ENCODE measurements around the gene PPP1R14B.

Gene PPP1R14B, protein sequence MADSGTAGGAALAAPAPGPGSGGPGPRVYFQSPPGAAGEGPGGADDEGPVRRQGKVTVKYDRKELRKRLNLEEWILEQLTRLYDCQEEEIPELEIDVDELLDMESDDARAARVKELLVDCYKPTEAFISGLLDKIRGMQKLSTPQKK

DNA sequence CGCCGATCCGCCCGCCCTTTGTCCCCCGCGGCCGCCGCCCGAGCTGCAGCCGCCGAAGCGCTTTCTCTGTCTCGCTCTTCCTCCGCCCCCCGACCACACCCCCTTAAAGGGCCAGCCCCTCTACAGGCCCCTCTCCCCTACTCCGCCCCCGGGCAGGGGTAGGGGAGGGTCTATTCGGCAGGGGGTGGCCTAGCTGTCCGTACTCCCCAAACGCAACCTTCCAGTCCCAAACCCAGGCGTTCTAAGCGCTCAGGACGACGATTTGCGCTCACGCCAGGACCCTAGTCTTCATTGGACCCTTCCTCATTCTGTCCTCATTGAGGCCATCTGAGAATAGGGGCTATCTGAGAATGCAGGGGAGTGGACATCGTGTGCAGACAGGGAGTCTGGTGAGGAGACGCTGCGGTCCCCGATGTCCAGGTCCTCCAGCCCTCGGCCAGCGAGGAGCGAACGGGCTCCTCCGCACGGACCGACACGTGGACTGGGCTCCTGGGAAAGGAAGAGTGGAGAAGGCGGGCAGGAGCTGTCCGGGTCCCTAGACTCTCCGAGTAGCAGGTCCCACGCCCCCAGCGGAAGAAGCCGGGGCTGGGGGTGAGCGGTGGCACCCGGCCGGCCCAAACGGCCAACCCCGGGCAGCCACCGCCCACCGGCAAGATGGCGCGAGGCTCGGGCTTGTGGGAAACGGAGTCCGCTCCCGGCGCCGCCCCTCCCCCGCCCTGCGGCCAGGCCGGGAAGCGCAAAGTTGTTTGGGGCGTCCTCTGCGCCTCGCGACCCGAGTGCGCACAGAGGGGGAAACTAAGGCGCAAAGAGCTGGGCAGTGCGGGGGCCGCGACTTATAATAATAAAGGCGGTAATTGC, at the start of gene PPP1R14B:
Gene PPP1R14B (minus strand): TSS at position 73 of the 858 bp plus-strand sequence. CDS start 270 bp downstream, outside the sequence.
- DNase-seq, result peak; percentile 73

DNA sequence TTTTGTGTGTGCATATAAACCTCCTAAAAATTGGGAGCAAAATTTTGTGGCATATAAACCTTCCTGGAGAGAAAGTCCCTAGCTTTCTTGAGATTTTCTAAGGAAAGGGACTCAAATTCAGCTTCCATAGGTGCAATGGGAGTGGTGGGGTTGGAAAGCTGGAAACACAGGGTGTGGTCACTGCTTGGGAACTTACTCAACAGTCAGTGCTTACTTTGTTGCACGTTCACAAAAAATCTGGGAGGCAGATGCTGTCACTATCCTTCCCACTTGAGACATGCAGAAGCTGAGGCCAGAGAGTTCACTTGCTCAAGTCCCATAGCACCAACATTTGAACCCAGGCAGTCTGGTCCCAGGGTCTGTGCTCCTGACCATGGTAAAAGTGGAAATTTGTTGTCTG, 49.5 kb upstream of the PPP1R14B start:
- no peak for DNase-seq

DNA sequence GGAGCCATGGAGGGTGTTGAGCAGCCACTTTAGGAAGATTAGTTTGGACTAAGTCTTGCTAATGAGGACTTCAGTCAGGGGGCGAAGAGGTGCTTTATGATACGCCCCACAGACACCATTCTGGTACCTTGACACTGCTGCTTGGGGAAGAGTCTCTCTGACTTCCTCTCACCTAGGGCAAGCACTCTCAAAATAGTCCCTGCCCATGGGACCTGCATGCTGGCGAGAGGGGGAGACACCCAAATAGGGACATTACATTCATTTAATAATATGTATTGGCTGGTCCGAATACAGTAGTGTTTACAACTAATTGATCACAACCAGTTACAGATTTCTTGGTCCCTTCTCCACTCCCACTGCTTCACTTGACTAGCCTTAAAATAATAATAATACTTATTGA, 49.0 kb upstream of the PPP1R14B start:
- DNase-seq, result no peak

DNA sequence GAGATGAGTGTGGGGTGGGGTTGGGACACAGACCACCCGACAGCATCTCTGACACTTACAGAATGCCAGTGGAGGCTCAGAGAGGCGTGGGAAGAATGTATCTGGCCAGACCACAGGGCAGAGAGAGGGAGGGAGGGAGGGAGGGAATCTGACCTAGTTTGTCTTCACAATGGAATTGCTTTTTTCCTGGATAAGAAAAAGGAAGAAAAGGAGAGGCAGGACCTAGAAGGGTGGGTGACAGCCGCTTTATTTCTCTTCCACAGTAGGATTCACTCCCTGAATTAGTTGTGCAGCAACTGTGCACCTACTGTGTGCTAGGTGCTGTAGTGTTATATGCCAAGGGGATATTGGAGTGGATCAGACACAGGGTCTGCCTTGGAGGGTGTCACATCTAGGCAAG, 48.0 kb upstream of the PPP1R14B start:
- no peak for DNase-seq

DNA sequence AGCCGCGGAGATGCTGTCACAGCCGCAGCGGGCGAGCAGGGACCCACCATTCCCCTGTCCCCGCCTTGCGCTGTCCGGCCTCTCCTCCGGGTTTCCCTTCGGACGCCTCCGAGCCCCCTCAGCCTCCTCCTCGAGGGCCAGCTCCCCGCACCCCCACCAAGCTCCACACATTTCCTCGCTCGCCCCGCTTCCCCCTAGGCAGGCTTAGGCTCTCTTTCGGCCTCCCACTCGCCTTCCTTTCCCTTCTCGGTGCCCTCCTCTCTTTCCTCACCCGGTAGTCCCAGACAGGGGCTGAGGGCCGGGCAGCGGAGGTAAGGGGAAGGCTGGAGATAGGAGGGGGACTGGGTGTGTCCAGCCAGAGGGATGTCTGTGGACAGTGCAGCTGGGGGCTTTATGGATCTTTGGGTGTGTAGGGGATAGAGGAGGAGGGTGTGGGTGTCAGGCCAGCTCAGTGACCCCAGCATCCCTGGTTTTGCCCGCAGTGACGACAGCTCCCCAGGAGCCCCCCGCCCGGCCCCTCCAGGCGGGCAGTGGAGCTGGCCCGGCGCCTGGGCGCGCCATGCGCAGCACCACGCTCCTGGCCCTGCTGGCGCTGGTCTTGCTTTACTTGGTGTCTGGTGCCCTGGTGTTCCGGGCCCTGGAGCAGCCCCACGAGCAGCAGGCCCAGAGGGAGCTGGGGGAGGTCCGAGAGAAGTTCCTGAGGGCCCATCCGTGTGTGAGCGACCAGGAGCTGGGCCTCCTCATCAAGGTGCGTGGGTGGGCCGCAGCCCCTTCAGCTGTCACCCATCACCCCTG, 45.9 kb upstream of the PPP1R14B start:
- no peak for DNase-seq

DNA sequence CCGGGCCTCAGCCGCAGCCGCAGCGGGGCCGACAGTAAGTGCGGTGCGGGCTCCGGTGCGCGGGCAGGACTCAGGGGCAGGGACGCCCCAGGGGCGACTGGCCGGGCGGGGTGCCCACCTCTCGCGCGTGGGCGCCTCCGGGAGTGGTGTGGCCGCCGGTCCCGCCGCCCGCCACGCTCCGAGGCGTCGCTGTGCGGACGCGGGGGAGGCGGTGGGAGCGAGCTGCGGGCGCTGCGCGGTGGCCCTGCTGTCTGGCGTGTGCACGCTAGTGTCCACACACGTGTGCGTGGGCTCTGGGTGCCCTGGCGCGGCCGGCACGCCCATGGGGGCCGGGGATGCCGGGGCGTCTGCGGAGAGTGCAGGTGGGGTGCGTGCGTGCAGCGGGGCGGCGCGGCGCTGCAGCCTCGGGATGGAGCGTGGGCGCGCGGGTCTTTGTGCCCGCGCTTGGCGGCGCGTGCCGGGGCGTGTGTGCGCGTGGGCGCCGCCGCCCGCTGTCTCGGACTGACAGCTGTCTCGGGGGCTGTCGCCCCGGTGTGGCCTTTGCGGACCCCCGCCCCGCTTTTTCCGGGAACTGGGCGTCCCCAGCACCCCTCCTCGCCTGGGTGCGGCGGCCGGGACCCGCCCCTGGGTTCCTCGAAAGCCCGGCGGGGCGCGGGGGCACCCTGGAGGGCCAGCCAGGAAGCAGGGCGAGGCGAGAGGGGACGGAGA, 45.2 kb upstream of the PPP1R14B start:
- no peak for DNase-seq

DNA sequence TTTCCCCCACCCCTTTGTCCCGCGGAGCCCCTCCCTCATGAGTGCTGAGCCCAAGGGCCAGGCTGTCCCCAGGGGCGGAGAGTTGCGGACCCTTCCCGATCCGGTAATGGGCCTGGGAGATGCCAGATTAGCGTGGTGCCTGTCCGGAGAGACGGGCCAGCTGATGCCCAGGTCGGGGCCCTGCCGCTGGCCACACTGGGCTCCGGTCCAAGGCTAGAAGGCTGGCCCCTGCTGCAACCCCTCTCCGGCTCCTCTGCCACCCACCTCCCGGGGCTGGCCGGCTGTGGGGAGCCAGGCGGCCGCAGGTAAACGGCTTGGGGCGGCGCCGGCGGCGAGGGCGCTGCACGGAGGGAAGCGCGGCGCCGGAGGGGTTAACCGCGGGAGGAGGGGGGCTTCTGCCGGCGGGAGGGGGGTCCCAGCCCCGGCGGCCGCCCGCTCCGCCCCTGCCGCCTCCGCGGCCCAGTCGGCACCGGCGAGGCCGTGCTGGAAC, 44.6 kb upstream of the PPP1R14B start, which contains the start of gene KCNK4:
Gene KCNK4 (plus strand): TSS at position 41 of the 490 bp plus-strand sequence. CDS start 1,717 bp downstream, outside the sequence.
- no peak for DNase-seq

DNA sequence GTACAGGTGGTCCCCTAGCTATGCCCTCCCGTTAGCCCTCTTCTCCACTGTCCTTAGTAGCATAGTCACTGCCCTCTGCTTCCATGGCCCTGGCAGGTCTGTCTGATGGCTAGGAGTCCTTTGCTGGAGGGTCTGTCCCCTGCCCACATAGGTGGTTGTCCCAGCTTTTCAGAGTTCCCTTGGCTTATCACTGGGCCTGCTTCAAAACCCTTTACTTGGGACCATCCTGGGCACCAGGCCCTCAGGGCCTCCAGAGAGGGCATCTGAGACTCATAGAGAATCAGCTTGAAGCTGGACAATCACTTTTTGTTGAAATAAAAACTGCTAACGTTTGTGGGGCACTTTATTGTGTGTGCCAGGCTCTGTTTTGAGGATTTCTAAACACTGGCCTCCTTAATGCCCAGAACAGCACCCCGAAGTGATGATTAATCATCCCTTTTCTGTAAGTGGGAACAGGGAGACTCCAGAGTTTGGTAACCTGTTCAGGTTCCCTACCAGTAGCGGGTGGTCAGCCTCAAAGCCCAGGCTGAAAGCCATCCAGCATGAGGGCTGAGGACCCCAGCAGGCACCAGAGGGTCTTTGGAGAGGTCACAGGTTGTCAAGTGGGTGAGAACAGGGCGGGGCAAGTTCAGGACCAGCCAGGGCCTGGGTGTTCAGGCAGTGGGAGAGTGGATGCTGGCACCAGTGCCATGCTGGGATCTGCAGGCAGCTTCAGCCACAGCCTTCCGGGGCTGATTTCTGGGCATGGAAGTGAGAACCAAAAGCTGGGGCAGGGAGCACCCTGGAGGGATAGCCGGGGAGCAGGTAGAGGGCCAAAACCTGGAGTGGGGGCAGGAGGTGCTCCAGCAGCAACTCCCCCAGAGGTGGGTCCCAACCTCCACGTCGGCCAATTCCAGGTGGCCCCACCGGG, 43.9 kb upstream of the PPP1R14B start:
- DNase-seq, result no peak

DNA sequence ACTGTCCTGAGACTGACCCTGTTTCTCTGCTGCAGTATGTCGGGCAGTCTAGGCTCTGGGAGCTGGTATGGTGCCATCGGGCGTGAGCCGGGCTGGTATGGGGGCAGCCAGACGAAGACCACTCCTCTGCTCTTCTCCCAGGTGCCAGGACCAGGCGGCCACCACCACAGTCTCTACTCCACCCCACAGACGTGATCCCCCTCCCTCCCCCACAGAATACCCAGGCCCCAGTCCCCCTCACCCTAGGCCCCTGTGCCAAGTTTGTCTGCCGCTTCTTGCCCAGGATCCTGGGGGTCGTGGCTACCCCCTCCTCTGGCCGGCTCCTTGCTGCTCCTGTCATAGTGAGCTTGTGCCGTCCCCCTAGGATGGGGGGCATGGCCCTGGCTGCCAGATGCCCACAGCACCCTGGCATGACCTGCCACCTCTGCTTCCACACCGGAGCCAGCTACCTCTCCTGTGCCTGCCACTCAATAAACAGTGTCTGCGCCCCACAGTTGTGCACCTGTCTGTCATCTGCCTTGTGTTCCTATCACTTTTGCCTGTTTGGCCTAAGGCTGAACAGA, 42.3 kb upstream of the PPP1R14B start:
- no peak for DNase-seq

DNA sequence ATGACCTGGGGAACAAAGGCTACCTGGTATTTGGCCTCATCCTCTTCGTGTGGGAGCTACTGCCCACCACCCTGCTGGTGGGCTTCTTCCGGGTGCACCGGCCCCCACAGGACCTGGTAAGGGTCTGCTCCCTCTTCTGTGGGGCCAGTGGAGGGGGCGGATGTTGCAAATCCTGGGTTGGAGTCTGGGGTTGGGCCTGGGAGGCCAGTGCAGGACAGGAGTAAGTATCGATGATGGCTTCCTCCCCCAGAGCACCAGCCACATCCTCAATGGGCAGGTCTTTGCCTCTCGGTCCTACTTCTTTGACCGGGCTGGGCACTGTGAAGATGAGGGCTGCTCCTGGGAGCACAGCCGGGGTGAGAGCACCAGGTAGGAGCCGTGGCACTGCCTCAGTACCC, 41.6 kb upstream of the PPP1R14B start:
- no peak for DNase-seq

DNA sequence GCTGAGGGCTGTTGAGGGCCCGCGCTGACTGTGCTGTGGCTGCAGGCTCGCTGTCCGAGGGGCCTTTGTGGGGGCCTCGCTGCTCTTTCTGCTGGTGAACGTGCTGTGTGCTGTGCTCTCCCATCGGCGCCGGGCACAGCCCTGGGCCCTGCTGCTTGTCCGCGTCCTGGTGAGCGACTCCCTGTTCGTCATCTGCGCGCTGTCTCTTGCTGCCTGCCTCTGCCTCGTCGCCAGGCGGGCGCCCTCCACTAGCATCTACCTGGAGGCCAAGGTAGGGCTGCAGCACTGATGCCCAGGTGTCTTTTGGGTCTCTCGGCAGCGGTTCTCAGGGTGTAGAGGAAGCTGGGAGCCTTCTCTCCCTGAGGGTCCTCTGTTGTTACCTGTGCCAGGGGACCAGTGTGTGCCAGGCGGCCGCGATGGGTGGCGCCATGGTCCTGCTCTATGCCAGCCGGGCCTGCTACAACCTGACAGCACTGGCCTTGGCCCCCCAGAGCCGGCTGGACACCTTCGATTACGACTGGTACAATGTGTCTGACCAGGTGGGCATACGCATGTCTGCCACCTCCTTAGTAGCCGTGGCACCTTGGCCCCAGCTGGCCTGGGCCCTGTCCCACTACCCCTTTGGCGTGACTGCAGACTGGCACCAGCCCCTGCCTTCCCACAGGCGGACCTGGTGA, 41.1 kb upstream of the PPP1R14B start:
- no peak for DNase-seq

DNA sequence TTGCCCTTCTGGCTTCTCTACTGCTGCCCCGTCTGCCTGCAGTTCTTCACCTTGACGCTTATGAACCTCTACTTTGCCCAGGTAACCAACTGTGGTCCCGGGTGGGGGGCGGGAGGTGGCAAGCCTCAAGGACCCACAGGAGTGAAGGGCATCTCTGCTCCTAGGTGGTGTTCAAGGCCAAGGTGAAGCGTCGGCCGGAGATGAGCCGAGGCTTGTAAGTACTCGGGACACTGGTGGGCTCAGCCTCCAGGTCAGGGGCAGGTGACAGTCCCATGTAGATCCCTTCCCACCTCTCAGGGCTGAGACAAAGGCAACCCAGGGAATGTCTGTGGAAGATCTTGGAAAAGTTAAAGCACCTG, 40.0 kb upstream of the PPP1R14B start:
- no peak for DNase-seq

DNA sequence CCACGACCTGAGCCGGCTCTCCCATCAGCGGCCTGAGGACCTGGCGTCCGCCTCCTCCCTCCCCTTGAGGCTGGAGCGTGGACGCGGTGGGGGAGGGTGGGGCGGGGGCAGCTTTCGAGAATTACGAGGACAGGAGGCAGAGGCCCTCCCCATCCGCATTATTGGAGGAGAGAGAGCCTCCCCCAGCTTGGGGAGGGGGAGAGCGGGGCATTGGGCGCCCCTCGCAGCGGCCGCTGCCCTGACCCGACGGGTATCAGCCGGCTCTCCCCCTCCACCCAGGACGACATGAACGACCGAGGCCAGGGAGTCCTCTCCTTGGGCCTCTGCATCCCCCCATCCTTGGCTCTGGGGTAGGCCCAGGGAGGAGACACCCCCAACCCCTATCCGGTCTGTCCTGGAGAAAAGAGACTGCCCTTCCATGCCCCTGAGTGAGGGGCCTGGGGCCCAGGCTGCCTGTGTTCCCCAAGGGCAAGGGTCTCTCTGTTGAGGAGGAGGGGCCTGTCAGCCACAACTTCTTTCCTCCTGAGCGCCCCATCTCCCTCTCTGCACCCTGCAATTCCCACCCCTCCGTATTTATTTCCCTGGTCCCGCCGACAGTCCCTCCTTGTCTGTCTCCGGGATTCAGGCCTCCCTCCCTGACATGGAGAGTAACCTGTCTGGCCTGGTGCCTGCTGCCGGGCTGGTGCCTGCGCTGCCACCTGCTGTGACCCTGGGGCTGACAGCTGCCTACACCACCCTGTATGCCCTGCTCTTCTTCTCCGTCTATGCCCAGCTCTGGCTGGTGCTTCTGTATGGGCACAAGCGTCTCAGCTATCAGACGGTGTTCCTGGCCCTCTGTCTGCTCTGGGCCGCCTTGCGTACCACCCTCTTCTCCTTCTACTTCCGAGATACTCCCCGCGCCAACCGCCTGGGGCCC, 39.4 kb upstream of the PPP1R14B start:
- no peak for DNase-seq

DNA sequence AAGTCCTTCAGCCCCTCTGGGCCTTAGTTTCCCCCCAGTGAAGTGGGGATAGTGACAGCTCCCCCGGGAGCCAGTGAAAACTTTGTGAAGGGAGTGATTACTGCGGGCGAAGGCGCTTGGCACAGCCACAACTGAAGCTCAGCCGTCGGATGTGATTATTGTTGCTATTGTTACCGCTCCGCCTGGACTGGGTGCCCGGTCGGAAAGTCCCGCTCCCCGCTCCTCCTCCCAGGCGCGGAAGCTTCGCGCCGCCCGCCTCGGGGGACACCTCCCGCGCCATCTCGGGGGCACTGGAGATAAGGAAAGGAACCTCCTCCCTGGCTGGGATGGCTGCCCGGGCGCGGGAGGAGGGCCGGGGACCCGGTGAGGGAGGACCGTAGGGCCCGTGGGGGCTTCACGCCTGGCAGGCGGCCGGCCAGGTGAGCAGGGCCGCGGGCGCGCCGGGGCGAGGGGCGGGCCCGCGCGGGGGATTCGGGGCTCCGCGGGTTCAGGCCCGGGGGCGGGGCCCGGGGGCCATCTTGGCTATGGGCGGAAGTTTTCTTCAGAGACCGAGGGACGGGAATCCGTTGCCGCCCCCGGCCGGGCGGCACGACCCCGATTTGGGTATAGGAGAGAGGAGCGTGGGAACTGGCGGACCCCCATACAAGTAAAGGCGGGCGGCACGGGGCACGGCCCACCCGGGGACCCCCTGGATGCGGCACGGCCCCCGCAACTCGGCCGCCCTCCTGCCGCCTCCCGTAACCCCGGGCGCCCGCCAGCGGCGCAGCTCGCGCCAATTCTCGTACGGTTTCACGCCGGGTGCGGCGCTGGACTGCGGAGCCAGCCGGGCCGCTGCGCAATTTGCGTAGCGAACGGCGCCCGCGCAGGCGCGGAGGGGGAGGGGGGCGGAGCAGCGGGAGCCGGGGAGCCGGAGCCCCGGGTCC, 38.5 kb upstream of the PPP1R14B start, which contains the start of gene GPR137:
Gene GPR137 (plus strand): TSS at position 887 of the 923 bp plus-strand sequence. CDS start 677 bp downstream, outside the sequence.
- DNase-seq, result peak; percentile 83

DNA sequence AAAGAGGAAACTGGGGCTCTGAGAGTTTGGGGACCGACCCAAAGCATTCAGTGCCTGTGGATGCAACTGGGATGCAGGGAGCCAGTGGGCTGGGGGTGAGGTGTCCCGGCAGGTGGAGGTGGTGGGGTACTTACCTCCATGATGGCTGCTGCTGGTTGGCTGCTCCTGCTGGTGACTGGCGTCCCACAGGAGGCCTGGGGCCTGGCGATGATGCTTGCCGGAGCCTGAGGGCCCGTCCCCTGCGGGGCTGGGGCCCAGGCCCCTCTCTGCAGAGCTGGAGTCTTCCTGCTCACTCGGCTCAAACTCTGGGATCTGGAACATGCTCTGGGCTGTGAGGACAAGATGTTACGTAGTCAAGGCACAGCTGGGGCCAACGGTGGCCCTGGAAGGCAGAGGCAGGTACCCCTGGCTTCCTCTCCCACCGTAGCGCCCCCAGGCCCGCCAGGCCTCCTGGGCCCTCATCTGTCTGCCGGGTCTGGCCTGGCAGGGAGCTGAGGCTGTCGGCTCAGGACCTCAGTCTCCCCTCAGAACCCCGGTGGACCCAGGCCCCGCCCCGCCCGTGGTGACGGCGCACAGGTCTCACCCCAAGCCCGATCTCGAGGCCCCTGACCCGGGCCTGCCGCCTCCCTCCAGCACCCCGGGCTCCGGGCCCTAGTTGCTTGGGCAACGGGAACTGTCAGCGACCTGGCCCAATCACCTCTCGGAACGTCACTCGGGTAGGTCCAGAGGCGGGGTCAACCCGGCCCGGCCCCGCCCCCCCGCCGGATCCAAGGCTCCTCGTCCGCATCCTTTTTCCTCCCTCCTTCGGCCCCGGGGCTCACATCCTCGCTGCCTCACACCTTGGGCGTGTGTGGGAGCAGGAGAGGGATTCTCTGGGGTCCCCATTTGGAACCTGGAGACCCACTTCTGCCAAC, 37.6 kb upstream of the PPP1R14B start, which contains the start of gene BAD:
Gene BAD (minus strand): TSS at position 618 of the 914 bp plus-strand sequence. CDS start 297 bp downstream, at position 321.
- DNase-seq, result peak; percentile 92

DNA sequence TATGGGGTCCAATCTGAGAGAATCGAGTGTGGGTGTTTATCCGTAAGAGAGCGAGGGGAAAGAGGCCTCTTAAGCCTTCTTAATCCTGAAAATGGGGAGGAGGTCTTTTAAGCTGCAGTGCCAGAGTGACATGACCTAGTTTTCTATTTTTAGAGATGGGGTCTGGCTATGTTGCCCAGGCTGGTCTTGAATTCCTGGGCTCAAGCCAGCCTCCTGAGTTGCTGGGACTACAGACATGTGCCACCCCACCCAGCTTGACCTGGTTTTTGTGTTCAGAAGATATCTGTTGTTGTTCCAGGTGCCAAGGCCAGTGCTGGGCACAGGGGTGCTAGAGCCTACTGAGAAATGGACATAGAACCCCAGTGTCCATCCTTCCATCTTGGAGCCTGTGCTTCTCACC, 36.3 kb upstream of the PPP1R14B start:
- no peak for DNase-seq

Data from NCI-H1436 (cell line).